ENCODE data around the gene LRG1.

Gene LRG1

DNA sequence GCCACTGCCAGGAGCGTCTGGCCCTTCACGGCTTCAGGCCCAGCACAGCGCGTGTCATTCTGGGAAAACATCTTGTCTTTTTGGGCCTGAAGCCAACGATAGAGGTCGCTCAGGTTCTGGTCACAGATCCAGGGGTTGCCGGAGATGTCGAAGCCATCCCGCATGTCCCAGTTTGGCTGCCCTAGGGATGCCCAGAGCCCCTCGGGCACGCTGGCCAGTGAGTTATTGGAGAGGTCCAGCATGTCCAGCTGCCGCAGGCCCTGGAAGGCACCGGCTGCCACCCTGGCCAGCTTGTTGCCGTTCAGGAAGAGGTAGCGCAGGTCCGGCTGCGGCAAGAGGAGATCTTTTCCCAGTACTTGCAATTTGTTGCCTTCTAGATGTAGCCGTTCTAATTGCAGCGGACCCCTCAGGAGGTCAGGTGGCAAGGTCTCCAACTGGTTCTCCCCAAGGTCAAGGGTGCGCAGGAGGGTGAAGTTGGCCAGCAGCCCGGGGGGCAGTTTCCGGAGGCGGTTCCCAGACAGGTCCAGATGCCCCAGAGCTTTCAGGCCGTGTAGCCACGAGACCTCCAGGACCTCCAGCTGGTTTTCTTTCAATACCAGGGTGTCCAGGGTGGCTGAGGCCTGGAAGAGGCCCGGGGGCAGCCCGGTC lies 1.8 kb downstream of the LRG1 start:
- TF ChIP-seq SIN3A (IDR thresholded peaks at IDR 0.05; ENCODE audit: borderline replicate concordance, insufficient read depth, low read length) (no peak), FOXP2 (optimal IDR thresholded peaks at IDR 0.05; ENCODE audit: borderline replicate concordance, extremely low read depth, extremely low read length, insufficient read depth) (no peak), POLR2AphosphoS5 (IDR thresholded peaks at IDR 0.05; ENCODE audit: low read depth, low read length) (no peak), TAF1 (IDR thresholded peaks at IDR 0.05; ENCODE audit: borderline replicate concordance, insufficient read depth, low read length) (no peak), REST (IDR thresholded peaks at IDR 0.05; ENCODE audit: insufficient read depth in 1 of 2, low read depth in 2 of 2, low read length in 2 of 2) (no peak)

DNA sequence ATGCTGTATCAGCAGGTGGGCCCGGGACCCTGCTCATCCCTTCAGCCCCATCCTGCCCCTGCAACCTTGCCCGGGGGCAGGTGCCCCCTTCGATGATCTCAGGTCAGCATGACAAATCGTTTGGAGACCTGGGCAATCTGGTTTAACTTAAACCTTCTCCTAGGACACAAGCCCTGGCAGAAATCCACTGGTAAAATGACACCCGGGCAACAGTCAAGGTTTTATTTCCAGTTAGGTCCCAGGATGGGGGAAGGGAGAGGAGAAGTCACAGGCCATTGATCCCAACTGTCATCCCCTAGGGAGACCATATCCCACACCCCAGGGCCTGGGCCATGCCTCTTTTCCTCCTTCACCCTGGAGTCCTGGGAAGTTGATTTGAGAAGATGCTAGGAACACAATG lies 3.0 kb downstream of the LRG1 start:
- TF ChIP-seq SIN3A (IDR thresholded peaks at IDR 0.05; ENCODE audit: borderline replicate concordance, insufficient read depth, low read length) (no peak), POLR2AphosphoS5 (IDR thresholded peaks at IDR 0.05; ENCODE audit: low read depth, low read length) (no peak), REST (IDR thresholded peaks at IDR 0.05; ENCODE audit: insufficient read depth in 1 of 2, low read depth in 2 of 2, low read length in 2 of 2) (no peak), TAF1 (IDR thresholded peaks at IDR 0.05; ENCODE audit: borderline replicate concordance, insufficient read depth, low read length) (no peak), FOXP2 (optimal IDR thresholded peaks at IDR 0.05; ENCODE audit: borderline replicate concordance, extremely low read depth, extremely low read length, insufficient read depth) (no peak)

GRCh38 chr19:4534836-4535658 lies 4.8 kb downstream of the LRG1 start, which contains the start of gene PLIN5:
Gene PLIN5 (minus strand): TSS chr19:4535224. CDS start chr19:4534074, 1,150 bp downstream.
- TF ChIP-seq POLR2AphosphoS5 (IDR thresholded peaks at IDR 0.05; ENCODE audit: low read depth, low read length) (no peak), TAF1 (IDR thresholded peaks at IDR 0.05; ENCODE audit: borderline replicate concordance, insufficient read depth, low read length) (no peak), SIN3A (IDR thresholded peaks at IDR 0.05; ENCODE audit: borderline replicate concordance, insufficient read depth, low read length) (no peak), FOXP2 (optimal IDR thresholded peaks at IDR 0.05; ENCODE audit: borderline replicate concordance, extremely low read depth, extremely low read length, insufficient read depth) (no peak), REST (IDR thresholded peaks at IDR 0.05; ENCODE audit: insufficient read depth in 1 of 2, low read depth in 2 of 2, low read length in 2 of 2) (no peak)

- no peak for TF ChIP-seq FOXP2 (optimal IDR thresholded peaks at IDR 0.05; ENCODE audit: borderline replicate concordance, extremely low read depth, extremely low read length, insufficient read depth)
- TF ChIP-seq TAF1 (IDR thresholded peaks at IDR 0.05; ENCODE audit: borderline replicate concordance, insufficient read depth, low read length), result no peak
- no peak for TF ChIP-seq SIN3A (IDR thresholded peaks at IDR 0.05; ENCODE audit: borderline replicate concordance, insufficient read depth, low read length)
- no peak for TF ChIP-seq POLR2AphosphoS5 (IDR thresholded peaks at IDR 0.05; ENCODE audit: low read depth, low read length)
- TF ChIP-seq REST (IDR thresholded peaks at IDR 0.05; ENCODE audit: insufficient read depth in 1 of 2, low read depth in 2 of 2, low read length in 2 of 2), result no peak
Observed at GRCh38 chr19:4533835-4534424, 5.9 kb downstream of the LRG1 start.

Measured in PFSK-1 (cell line).